Epithelial cell of proximal tubule (primary cell): ENCODE data around the gene PCCA. TPM values are rescaled to one million over a fixed set of nuclear protein-coding genes. Genes with fewer than 3 reads are reported as not detected.
"Not testable (repeated sequence)": the region's sequence is repeated elsewhere in the genome, so short reads cannot be mapped to it uniquely, and the experiment has no call there.

ENCODE experiments used
- DNase-seq: peaks from one replicate; pipeline ENCODE4 v3.0.0-alpha.2; 2011; ENCODE audit warnings: low read depth
- H3K4me3 ChIP-seq: 2 replicates; pipeline ENCODE4 v1.5.1; 2011; ENCODE audit warnings: low read depth, mild to moderate bottlenecking, low read length
- total RNA-seq: library from RNA; depleted of rRNA; stranded (reverse); fragments of >200 nt; gene quantifications from 2 replicates; pipeline ENCODE4 v1.2.3, GENCODE V29; 2015
- TF ChIP-seq, protein P1 (sequence below): conservative IDR thresholded peaks from 2 replicates; pipeline ENCODE4 v1.5.1; 2012; ENCODE audit warnings: low read depth, mild to moderate bottlenecking, low read length

PCCA gene
- total RNA-seq, 1 donor from 2014 or later, result 17.8 TPM

DNA sequence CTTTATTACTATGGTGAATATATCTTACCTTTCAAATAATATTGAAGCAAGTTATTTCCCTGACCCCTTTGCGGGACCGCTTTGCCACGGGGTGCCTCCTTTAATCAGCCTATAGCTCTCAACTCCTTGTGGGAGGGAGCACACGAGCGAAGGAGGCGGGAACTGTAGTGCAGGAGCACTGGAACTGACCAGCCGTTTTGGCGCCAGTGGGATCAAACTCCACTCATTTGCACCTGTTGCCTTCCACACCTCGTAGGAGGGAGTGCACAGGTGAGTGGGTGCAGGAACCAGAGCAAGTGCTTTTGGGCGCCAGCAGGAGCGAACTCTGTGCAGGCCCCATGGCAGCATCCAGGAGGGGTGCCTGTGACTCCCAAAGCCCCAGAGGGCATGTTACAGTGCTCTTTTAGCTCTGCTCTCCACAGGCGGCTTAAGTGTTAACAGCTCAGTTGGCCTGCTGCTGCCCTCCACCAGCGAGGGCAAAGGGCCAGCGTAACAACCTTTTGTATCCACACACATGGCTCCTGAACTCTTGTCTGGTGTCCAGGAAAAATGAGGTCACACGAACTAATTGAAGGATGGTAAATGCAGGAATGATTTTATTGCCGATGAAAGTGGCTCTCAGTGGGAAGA is 292.8 kb downstream of the PCCA start:
- DNase-seq, result no peak
- no peak overlapping the region for H3K4me3 ChIP-seq
- TF ChIP-seq, protein P1, sequence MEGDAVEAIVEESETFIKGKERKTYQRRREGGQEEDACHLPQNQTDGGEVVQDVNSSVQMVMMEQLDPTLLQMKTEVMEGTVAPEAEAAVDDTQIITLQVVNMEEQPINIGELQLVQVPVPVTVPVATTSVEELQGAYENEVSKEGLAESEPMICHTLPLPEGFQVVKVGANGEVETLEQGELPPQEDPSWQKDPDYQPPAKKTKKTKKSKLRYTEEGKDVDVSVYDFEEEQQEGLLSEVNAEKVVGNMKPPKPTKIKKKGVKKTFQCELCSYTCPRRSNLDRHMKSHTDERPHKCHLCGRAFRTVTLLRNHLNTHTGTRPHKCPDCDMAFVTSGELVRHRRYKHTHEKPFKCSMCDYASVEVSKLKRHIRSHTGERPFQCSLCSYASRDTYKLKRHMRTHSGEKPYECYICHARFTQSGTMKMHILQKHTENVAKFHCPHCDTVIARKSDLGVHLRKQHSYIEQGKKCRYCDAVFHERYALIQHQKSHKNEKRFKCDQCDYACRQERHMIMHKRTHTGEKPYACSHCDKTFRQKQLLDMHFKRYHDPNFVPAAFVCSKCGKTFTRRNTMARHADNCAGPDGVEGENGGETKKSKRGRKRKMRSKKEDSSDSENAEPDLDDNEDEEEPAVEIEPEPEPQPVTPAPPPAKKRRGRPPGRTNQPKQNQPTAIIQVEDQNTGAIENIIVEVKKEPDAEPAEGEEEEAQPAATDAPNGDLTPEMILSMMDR, result no peak

DNA sequence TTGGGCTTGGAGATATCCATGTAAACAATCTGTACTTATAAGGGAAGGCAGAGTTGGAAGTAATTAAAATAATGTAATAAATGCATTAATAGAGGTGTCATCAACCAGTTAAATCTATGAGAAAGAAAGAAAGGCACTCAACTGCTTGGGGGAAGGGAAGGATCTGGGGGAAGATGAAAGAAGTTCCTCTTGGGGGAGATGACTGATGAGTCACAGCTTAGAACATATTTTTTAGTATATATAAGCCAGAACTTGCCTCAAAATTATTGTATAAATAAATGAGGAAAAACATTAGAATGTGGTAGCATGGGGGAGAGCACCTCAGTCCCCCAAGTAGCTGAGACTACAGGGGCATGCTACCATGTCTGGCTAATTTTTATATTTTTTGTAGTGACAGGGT is 293.9 kb downstream of the PCCA start:
- TF ChIP-seq, protein P1, result no peak
- H3K4me3 ChIP-seq, result no peak overlapping the region
- no peak for DNase-seq

DNA sequence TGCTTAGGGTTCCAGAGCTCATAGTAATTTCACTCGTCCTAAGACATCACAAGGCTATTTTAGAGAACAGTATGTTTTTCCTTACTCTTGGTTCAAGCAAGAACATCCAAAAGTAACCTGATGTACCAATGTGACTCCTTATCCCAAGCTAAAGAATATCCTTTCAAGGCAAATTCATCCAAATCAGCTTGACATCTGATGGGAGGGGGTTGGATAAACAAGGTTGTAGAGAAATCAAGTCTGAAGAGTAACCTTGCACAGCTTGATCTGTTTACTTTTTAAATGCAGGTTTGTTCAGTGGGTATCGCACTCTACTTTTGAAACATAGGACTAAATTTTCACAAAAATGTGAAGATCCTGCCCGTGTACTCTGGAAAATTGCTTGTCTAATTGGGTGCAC is 298.5 kb downstream of the PCCA start:
- no peak overlapping the region for H3K4me3 ChIP-seq
- TF ChIP-seq, protein P1, result no peak
- DNase-seq, result no peak

GRCh38 chr13:100388150-100388549 is 299.3 kb downstream of the PCCA start:
- H3K4me3 ChIP-seq, DNase-seq: not testable (repeated sequence)

DNA sequence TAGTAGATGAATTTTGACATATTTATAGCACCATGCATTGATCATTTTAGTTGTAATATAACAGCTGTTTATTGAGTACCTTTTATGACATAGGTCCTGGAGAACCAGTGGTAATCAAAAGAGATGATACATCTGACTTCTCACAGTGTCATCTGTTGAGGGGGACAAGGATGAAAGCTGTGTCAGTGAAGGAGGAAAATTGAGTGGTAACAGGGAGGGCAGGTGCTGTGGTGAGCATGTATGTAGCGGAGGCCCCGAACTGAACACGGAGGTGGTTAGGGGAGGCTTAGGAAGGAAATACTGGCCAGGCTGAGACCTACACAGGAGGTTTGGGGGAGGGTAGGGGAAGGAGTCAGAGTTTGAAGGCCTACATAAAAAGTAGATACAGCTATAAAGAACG is 300.0 kb downstream of the PCCA start:
- TF ChIP-seq, protein P1, result no peak
- DNase-seq, result no peak
- no peak overlapping the region for H3K4me3 ChIP-seq

- no peak overlapping the region for H3K4me3 ChIP-seq
- DNase-seq, result no peak
- TF ChIP-seq, protein P1, result no peak
Observed at GRCh38 chr13:100389617-100390016, 300.7 kb downstream of the PCCA start.

DNA sequence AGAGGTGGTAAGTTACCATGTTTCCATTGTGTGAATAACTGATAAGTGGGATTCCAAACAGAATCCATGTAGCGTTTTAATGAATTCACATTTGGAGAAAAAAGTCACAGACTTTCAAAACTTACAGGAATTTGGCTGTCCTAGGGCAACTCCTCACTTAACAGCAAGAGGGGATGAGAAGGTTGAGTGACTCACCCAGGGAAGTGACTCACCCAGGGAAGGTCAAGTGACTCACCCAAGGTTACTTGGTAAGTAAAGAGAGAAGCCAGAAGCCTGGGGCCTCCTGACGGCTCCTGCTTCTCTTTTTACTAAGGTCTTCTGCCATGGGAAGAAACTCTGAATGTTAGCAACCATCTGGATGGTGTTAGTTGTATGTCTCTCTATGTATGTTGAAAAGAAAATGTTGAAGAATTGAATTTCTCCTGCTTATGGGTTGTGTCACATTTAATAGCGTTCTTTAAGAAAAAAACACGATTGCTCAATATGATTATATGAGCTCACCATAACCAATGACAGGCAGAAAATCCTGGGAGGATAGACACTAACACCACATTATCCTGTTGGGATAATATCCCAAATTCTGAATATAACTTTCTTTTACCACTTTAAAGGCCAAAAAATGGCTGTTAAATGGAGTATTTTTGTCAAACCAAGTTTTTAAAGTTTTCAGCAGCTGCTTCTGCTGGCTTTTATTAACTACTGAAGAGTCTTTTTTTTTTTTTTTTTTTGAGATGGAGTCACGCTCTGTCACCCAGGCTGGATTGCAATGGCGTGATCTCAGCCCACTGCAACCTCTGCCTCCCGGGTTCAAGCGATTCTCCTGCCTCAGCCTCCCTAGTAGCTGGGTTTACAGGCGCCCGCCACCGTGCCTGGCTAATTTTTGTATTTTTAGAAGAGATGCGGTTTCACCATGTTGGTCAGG is 304.1 kb downstream of the PCCA start:
- H3K4me3 ChIP-seq, result no peak overlapping the region
- TF ChIP-seq, protein P1, result no peak
- DNase-seq, result peak; percentile 97
